Measurements from ENCODE around the gene RPS16.

DNA sequence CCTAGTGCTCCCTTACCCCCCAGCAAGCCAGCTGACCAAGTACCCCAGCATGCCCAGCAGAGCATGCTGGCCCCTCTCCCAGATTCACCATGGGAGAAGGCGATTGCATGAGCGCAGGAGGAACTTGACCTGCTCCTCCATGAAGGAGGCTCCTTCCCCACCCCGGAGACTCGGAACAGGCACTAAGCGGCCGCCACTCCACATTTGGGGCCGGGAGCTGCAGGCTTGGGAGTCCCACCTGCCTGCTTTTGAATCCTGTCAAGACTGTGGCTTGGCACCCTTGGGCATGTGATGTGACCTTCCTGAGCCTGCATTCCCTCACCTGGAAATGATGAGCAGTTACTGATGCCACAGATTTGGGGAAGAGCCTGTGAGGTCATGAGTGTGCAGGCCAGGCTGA is 32.2 kb upstream of the RPS16 start:
- TF ChIP-seq, protein P1, sequence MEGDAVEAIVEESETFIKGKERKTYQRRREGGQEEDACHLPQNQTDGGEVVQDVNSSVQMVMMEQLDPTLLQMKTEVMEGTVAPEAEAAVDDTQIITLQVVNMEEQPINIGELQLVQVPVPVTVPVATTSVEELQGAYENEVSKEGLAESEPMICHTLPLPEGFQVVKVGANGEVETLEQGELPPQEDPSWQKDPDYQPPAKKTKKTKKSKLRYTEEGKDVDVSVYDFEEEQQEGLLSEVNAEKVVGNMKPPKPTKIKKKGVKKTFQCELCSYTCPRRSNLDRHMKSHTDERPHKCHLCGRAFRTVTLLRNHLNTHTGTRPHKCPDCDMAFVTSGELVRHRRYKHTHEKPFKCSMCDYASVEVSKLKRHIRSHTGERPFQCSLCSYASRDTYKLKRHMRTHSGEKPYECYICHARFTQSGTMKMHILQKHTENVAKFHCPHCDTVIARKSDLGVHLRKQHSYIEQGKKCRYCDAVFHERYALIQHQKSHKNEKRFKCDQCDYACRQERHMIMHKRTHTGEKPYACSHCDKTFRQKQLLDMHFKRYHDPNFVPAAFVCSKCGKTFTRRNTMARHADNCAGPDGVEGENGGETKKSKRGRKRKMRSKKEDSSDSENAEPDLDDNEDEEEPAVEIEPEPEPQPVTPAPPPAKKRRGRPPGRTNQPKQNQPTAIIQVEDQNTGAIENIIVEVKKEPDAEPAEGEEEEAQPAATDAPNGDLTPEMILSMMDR (IDR thresholded peaks at IDR 0.05; ENCODE audit: low read depth, low read length, missing input control): no peak
- TF ChIP-seq, protein P2, sequence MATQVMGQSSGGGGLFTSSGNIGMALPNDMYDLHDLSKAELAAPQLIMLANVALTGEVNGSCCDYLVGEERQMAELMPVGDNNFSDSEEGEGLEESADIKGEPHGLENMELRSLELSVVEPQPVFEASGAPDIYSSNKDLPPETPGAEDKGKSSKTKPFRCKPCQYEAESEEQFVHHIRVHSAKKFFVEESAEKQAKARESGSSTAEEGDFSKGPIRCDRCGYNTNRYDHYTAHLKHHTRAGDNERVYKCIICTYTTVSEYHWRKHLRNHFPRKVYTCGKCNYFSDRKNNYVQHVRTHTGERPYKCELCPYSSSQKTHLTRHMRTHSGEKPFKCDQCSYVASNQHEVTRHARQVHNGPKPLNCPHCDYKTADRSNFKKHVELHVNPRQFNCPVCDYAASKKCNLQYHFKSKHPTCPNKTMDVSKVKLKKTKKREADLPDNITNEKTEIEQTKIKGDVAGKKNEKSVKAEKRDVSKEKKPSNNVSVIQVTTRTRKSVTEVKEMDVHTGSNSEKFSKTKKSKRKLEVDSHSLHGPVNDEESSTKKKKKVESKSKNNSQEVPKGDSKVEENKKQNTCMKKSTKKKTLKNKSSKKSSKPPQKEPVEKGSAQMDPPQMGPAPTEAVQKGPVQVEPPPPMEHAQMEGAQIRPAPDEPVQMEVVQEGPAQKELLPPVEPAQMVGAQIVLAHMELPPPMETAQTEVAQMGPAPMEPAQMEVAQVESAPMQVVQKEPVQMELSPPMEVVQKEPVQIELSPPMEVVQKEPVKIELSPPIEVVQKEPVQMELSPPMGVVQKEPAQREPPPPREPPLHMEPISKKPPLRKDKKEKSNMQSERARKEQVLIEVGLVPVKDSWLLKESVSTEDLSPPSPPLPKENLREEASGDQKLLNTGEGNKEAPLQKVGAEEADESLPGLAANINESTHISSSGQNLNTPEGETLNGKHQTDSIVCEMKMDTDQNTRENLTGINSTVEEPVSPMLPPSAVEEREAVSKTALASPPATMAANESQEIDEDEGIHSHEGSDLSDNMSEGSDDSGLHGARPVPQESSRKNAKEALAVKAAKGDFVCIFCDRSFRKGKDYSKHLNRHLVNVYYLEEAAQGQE (IDR thresholded peaks at IDR 0.05): no peak
- TF ChIP-seq GABPA (IDR thresholded peaks at IDR 0.05 in 1 of 2, conservative IDR thresholded peaks at IDR 0.05 in 1 of 2): no peak
- no peak for TF ChIP-seq SP1 (IDR thresholded peaks at IDR 0.05)
- no peak for TF ChIP-seq TAF1 (conservative IDR thresholded peaks at IDR 0.05)

All from liver (tissue), 3 donors.